ENCODE results near the gene SV2C.

The SV2C gene

GRCh38 chr5:76204713-76205112 is 121.5 kb downstream of the SV2C start:
- no peak for TF ChIP-seq CTCF (IDR thresholded peaks at IDR 0.05)
- H3K4me1 ChIP-seq = no peaks in the 10 kb centered on the region
- intact Hi-C loops (cut with DNase I; ENCODE audit: low total_unique reads) = no loop called here
- no peaks in the 10 kb centered on the region for H3K9me3 ChIP-seq
- no peaks in the 10 kb centered on the region for H3K36me3 ChIP-seq
- DNase-seq = no peak
- no peak overlapping the region for H3K4me3 ChIP-seq
- no peaks in the 10 kb centered on the region for H3K27me3 ChIP-seq
- no peak overlapping the region for H3K27ac ChIP-seq

- Histone ChIP-seq H3K27ac (no peak overlapping the region), H3K4me3 (no peak overlapping the region), H3K4me1 (no peaks in the 10 kb centered on the region), H3K27me3 (no peaks in the 10 kb centered on the region), H3K9me3 (peaks cover 0 to 3% (median 0%) of the 10 kb centered on the region in 3 donors), H3K36me3 (no peaks in the 10 kb centered on the region)
- intact Hi-C loops (cut with DNase I; ENCODE audit: low total_unique reads) = no loop called here
- no peak for DNase-seq
- TF ChIP-seq CTCF (IDR thresholded peaks at IDR 0.05) = no peak
Measured at GRCh38 chr5:76207120-76207519, 123.9 kb downstream of the SV2C start.

GRCh38 chr5:76209297-76209696 is 126.1 kb downstream of the SV2C start:
- Histone ChIP-seq H3K27me3 (no peaks in the 10 kb centered on the region), H3K9me3 (peaks cover 0 to 3% (median 0%) of the 10 kb centered on the region in 3 donors), H3K4me1 (no peaks in the 10 kb centered on the region), H3K4me3 (no peak overlapping the region), H3K27ac (no peak overlapping the region), H3K36me3 (no peaks in the 10 kb centered on the region)
- DNase-seq = no peak
- intact Hi-C loops (cut with DNase I; ENCODE audit: low total_unique reads) = no loop called here
- TF ChIP-seq CTCF (IDR thresholded peaks at IDR 0.05) = no peak

DNA sequence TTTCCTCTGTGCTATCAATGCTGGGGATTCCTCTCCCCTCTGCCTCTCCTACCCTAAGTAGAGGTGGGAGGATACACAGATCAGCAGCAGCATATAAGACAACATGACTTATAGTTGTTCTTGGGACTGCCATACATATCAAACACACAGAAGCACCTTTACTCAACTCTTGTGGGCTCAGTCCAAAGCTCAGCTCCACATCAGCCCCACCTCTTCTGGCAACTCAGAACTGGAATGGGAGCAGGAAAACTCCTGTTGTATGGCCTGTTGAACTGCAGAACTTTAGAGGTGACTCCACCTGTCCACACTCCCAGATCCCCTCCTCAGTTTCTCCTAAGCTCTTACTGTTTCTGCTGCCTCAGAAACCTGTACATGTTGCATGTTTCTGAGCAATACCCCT is 127.8 kb downstream of the SV2C start:
- H3K27me3 ChIP-seq = no peaks in the 10 kb centered on the region
- H3K4me3 ChIP-seq = no peak overlapping the region
- H3K4me1 ChIP-seq = no peaks in the 10 kb centered on the region
- H3K9me3 ChIP-seq = peaks cover 0 to 3% (median 0%) of the 10 kb centered on the region in 3 donors
- TF ChIP-seq CTCF (IDR thresholded peaks at IDR 0.05) = no peak
- intact Hi-C loops (cut with DNase I; ENCODE audit: low total_unique reads) = no loop called here
- DNase-seq = no peak
- no peak overlapping the region for H3K27ac ChIP-seq
- H3K36me3 ChIP-seq = no peaks in the 10 kb centered on the region

DNA sequence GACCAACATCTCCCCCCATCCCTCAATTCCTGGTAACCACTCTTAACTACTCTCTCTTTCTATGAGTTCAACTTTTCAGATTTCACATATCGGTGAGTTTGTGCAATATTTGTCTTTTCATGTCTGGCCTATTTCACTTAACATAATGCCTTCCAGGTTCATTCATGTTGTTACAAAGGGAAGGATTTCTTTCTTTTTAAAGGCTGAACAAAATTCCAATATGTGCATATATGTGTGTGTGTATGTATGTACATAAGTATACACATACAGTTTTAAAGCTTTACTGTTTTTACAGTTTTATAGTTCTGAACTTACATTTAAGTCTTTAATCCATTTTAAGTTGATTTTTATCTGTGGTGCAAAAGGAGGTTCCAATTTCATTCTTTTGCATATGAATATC is 130.7 kb downstream of the SV2C start:
- no peak for TF ChIP-seq CTCF (IDR thresholded peaks at IDR 0.05)
- Histone ChIP-seq H3K27me3 (no peaks in the 10 kb centered on the region), H3K27ac (no peak overlapping the region), H3K9me3 (peaks cover 0 to 3% (median 0%) of the 10 kb centered on the region in 3 donors), H3K4me1 (no peaks in the 10 kb centered on the region), H3K4me3 (no peak overlapping the region), H3K36me3 (no peaks in the 10 kb centered on the region)
- DNase-seq = no peak
- intact Hi-C loops (cut with DNase I; ENCODE audit: low total_unique reads) = no loop called here

DNA sequence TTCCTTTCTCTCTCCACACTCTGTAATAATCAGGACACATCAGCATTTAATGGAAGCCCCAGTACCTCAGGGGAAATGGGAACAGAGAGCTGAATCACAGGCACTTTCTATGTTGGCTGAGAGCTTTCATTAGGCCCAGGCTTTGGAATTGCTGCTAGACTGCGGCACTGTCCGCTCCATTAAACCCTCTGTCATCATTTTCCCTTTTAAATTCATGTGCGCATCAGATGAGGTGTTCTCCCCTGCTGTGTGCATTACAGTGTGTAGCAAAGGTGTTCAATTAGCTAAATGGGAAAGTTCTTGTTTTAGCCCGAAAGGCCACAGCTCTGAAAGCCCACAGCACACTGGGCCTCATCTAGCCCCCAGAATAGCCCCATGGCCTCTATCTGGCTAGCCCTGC is 133.6 kb downstream of the SV2C start:
- DNase-seq = no peak
- Histone ChIP-seq H3K4me1 (no peaks in the 10 kb centered on the region), H3K9me3 (no peaks in the 10 kb centered on the region), H3K36me3 (no peaks in the 10 kb centered on the region), H3K27me3 (no peaks in the 10 kb centered on the region), H3K27ac (no peak overlapping the region), H3K4me3 (no peak overlapping the region)
- no peak for TF ChIP-seq CTCF (IDR thresholded peaks at IDR 0.05)
- intact Hi-C loops (cut with DNase I; ENCODE audit: low total_unique reads) = no loop called here
